ENCODE measurements around the gene DNAAF5.
"Not testable (repeated sequence)": the region's sequence is repeated elsewhere in the genome, so short reads cannot be mapped to it uniquely, and the experiment has no call there.

Gene DNAAF5

DNA sequence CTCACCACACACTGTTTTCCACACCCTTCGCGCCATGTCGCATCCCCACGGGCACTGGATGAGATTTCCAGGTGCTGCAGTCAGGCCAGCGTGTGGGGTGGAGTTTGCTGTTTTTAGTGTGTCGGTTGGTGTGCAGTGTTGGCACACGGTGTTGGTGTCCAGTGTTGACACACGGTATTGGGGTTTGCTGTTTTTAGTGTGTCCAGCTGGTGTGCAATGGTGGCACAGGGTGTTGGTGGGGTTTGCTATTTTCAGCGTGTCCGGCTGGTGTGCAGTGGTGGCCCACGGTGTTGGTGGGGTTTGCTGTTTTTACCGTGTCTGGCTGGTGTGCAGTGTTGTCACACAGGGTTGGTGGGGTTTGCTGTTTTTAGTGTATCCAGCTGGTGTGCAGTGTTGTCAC lies 20.7 kb downstream of the DNAAF5 start:
- DNase-seq (ENCODE audit: low spot score), result no peak

DNA sequence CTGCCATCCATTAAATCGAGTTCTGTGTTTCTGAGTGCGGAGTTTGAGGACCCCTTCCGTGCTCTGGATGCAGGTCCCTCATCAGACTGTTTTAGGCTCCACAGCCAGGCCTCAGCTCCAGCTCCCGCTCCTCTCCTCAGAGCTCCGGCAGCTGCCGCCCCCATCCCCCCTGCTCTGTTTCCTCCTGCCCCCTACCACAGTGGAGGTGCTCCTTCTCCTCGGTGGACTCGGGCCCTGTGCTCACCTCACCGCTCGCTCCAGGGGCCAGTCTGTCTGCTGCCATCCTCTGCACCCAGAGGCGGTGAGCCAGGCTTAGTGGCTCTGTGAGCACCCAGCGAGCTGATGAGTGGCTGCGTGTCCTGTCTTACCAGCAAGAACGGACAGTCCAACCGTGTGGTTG lies 21.9 kb downstream of the DNAAF5 start:
- no peak for DNase-seq (ENCODE audit: low spot score)

GRCh38 chr7:749140-749551 lies 22.6 kb downstream of the DNAAF5 start:
- no peak for DNase-seq (ENCODE audit: low spot score)

GRCh38 chr7:750111-750905 lies 23.8 kb downstream of the DNAAF5 start:
- DNase-seq (ENCODE audit: low spot score), result no peak

GRCh38 chr7:751826-752225 lies 25.3 kb downstream of the DNAAF5 start:
- no peak for DNase-seq (ENCODE audit: low spot score)

DNA sequence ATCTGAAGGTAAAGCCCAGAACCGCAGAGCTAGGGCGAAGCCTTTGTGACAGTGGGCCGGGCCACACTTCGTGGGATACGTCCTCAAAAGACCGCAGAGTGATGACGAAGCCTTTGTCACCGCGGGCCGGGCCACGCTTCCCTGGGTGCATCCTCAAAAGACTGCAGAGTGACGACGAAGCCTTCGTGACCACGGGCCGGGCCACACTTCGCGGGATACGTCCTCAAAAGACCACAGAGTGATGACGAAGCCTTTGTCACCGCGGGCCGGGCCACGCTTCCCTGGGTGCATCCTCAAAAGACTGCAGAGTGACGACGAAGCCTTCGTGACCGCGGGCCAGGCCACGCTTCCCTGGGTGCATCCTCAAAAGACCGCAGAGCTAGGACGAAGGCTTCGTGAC lies 25.8 kb downstream of the DNAAF5 start:
- DNase-seq (ENCODE audit: low spot score), result not testable (repeated sequence)

GRCh38 chr7:753190-753589 lies 26.7 kb downstream of the DNAAF5 start:
- no peak for DNase-seq (ENCODE audit: low spot score)

- no peak for DNase-seq (ENCODE audit: low spot score)
These were observed 28.3 kb downstream of the DNAAF5 start for GRCh38 chr7:754531-755412.

DNA sequence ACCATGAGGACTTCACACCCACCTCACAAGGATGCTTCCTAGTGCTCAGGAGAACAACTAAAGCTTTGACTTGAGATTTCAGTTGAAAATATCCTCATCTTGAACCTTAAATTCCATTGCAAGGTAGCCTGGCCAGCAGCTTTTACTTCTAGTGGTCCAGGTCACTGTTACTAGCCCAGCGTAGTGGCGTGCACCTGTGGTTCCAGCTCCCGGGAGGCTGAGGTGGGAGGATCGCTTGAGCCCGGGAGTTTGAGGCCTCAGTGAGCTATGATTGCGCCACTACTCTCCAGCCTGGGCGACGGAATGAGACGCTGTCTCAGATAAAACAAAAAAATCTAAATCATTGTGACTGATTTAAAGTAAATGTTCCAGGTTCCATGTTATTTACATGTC lies 28.9 kb downstream of the DNAAF5 start:
- no peak for DNase-seq (ENCODE audit: low spot score)

GRCh38 chr7:756231-756927 lies 29.9 kb downstream of the DNAAF5 start:
- no peak for DNase-seq (ENCODE audit: low spot score)

DNA sequence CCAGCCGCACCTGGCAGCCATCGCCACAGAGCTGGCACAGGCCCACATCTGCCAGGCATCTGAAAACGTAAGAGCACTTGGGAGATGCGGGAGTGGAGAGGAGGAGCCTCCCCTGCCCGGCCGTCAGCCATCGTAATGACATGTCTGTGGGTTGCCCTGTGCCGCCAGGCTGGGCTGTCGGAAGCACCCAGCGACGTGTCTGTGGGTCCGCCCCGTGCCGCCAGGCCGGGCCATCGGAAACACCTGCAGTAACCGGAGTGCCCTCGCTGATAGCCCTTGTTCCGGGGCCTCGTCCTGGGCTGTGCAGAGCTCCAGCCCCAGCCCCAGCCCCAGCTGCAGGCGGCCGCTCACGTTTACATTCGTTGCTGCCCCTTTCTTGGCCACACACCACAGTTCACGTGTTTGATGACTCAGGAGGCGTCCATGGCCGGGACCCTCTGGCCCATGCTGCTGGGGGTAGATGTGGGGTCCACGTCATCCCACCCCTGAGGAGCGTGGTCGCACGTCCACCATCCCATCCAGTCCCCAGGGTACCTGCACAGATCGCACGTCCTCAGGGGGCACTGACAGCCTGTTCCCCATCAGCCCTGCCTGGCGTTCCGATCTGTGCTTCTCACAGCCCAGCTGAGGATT lies 30.5 kb downstream of the DNAAF5 start:
- DNase-seq (ENCODE audit: low spot score), result no peak

DNA sequence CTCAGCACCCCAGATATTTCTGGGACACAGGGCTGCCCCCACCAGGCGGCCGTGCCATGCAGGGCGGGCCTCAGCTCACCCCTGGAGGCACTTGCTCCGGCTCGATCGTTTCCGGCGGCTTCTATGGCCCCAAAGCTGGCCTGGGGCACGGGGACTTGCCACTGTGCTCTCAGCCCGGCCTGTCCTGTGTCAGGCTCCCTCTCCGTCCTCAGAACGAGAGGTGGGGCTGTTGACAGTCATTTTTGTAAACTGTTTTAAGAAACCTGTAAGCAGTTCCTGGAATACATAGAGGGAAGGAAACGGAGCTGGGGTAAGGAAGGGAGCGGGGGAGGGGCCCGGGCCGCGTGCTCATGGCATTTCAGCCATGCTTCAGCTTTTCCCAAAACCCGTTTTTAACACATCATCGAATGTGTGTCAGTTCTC lies 31.3 kb downstream of the DNAAF5 start:
- DNase-seq (ENCODE audit: low spot score), result no peak

DNA sequence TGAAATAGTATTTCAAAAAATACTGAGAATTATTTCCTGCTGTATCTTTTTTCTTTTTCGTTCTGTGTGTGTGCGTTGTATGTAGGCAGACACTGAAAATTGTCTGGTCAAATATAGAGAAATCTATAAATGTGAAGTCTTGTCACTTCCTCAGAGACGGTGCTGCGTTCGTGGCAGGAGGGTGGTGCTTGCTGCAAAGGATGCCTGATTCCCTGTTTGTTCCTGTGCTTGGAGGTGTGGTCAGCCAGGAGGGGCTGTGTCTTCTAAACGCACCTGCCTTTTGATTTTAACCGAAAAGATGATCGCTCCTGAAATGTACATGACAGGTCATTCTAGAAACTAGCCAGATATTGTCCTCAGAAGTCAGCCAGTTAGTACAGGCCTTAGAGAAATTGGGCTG lies 33.1 kb downstream of the DNAAF5 start:
- no peak for DNase-seq (ENCODE audit: low spot score)

DNA sequence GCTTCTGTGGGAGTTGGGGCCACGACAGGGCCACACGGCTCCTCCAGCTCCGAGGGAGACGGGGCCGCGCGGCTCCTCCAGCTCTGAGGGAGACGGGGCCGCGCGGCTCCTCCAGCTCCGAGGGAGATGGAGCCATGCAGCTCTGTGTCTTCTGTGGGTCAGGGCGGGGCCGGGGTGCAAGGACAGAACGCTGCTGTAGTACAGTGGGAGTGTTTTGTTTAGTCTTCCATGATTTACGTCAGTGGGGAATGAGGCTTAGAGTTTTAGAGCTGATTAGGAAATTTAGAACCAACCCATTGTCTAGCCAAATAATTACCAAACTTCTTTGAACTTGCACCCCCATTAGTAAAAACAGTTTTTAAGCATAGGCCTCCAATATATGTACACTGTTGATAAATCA lies 33.5 kb downstream of the DNAAF5 start:
- no peak for DNase-seq (ENCODE audit: low spot score)

DNA sequence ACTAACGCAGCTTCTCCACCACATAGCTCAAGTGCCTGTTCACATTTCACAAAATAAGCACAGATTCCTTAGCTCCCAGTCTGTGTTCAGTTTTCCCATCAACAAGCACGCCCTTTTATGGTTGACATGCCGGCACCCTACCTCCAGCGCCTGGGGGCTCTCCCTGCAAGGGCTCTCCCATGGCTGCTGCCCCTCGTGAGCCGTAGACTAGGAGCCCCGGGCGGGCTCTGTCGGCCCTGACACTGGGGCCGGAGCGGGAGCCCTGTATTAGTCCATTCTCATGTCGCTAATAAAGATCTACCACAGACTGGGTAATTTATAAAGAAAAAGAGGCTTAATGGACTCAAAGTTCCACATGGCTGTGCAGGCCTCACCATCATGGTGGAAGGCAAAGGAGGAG lies 34.6 kb downstream of the DNAAF5 start:
- DNase-seq (ENCODE audit: low spot score), result no peak

DNA sequence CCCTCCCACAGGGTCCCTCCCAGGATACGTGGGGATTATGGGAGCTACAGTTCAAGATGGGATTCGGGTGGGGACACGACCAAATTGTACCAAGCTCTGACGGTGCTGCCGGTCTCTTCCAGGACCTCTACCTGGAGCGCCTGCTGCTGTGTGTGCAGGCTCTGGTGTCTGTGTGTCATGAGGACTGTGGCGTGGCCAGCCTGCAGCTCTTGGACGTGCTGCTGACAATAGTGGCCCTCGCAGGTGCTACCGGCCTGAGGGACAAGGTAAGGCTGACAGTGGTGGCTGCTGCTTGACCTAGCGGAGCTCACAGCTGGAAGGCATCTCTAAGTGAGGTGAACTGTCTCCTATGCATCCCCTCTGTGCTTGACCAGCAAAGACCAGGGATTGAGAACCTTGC lies 35.1 kb downstream of the DNAAF5 start:
- no peak for DNase-seq (ENCODE audit: low spot score)

DNA sequence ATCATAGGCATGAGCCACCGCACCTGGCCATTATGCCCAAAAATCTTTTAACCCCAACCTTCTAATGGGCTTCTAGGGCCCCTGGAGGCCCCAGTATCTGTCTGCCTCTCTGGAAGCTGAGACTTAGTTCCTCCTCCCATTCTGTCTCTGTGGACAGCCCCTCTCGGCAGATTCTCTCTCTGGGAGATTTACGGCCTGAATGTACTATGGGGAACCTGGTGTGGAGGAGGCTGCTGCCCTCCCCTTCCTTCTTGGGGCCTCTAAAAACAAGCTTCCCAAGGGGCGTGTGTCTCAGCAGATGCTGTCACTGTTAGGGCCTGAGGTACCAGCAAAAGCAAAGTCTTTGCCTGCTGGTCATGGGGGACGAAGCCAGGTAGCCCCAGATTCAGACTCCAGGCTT lies 36.4 kb downstream of the DNAAF5 start:
- DNase-seq (ENCODE audit: low spot score), result no peak

DNA sequence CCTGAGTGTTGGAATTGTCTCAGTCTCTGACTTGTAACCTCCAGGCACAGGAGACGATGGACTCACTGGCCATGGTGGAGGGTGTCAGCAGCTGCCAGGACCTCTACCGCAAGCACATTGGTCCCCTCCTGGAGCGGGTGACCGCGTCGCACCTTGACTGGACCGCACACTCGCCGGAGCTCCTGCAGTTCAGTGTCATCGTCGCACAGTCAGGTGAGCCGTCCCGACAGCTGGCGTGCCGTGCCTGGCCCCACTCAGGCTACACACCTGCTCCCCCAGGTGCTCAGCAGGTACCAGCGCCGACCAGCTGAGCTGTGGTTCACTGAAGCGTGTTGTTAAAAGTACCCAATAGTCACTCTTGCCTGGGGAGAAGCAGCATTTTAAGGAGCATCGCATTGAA lies 37.3 kb downstream of the DNAAF5 start:
- no peak for DNase-seq (ENCODE audit: low spot score)

- no peak for DNase-seq (ENCODE audit: low spot score)
These were observed 38.9 kb downstream of the DNAAF5 start for GRCh38 chr7:765383-765782.

GRCh38 chr7:767580-767940 lies 41.1 kb downstream of the DNAAF5 start:
- DNase-seq (ENCODE audit: low spot score), result no peak

GRCh38 chr7:767941-768731 lies 41.6 kb downstream of the DNAAF5 start:
- peak; percentile 22 for DNase-seq (ENCODE audit: low spot score)

All from pons (tissue), 1 donor.